Mesothelial cell of epicardium (in vitro differentiated cells): ENCODE results near the gene PHF2. TPM values are rescaled to one million over a fixed set of nuclear protein-coding genes. Genes with fewer than 3 reads are reported as not detected.

Experiments used
- DNase-seq, 2 experiments: peaks; one replicate each; pipeline ENCODE4 v3.0.0; 2021; ENCODE audit warnings: low spot score in 2 of 2; ENCODE audit not compliant: unreplicated experiment in 2 of 2
- H3K27ac Mint-ChIP-seq: 2 replicates; pipeline ENCODE4 v1.8.0; 2021; ENCODE audit warnings: mixed read lengths
- H3K27me3 Mint-ChIP-seq: 2 replicates; pipeline ENCODE4 v1.8.0; 2021; ENCODE audit warnings: low read depth, mixed read lengths
- H3K36me3 Mint-ChIP-seq: 2 replicates; pipeline ENCODE4 v1.8.0; 2021; ENCODE audit warnings: mixed read lengths
- H3K4me1 Mint-ChIP-seq: 2 replicates; pipeline ENCODE4 v1.8.0; 2021; ENCODE audit warnings: mixed read lengths
- H3K4me3 Mint-ChIP-seq: 2 replicates; pipeline ENCODE4 v1.8.0; 2021; ENCODE audit warnings: mild to moderate bottlenecking, moderate library complexity, mixed read lengths
- H3K9me3 Mint-ChIP-seq: 2 replicates; pipeline ENCODE4 v1.8.0; 2021; ENCODE audit warnings: mixed read lengths
- CTCF ChIP-seq: fragments of 200-600 bp; sonication (generic); IDR thresholded peaks from one replicate; pipeline ENCODE4 v1.5.0; 2021; ENCODE audit warnings: antibody characterized with exemption; ENCODE audit not compliant: unreplicated experiment
- total RNA-seq: library from RNA; stranded (reverse); gene quantifications from 3 replicates; pipeline ENCODE4 v1.2.1, GENCODE V29; 2021

The PHF2 gene
- total RNA-seq, 1 donor from 2014 or later, result 37.6 TPM

- no peak for DNase-seq
- Mint-ChIP-seq H3K27ac (peak overlapping the region; percentile 96), H3K27me3 (no peaks in the 10 kb centered on the region), H3K36me3 (peaks cover 26% of the 10 kb centered on the region), H3K4me1 (peaks cover 10% of the 10 kb centered on the region), H3K4me3 (peak overlapping the region; percentile 72), H3K9me3 (peaks cover 13% of the 10 kb centered on the region)
- TF ChIP-seq CTCF, result no peak
Observed at GRCh38 chr9:93567271-93567959, 9.0 kb upstream of the PHF2 start.

GRCh38 chr9:93568169-93568568, 8.2 kb upstream of the PHF2 start:
- Mint-ChIP-seq H3K9me3 (peaks cover 13% of the 10 kb centered on the region), H3K4me1 (peaks cover 10% of the 10 kb centered on the region), H3K27ac (no peak overlapping the region), H3K4me3 (no peak overlapping the region), H3K36me3 (peaks cover 22% of the 10 kb centered on the region), H3K27me3 (no peaks in the 10 kb centered on the region)
- no peak for DNase-seq
- TF ChIP-seq CTCF, result no peak

- no peaks in the 10 kb centered on the region for H3K27me3 Mint-ChIP-seq
- TF ChIP-seq CTCF, result no peak
- H3K36me3 Mint-ChIP-seq, result peaks cover 9% of the 10 kb centered on the region
- H3K4me1 Mint-ChIP-seq, result peaks cover 11% of the 10 kb centered on the region
- no peak overlapping the region for H3K4me3 Mint-ChIP-seq
- H3K9me3 Mint-ChIP-seq, result peaks cover 13% of the 10 kb centered on the region
- no peak overlapping the region for H3K27ac Mint-ChIP-seq
- no peak for DNase-seq
Observed at GRCh38 chr9:93569621-93570174, 6.7 kb upstream of the PHF2 start.

GRCh38 chr9:93572221-93572620, 4.2 kb upstream of the PHF2 start:
- H3K4me1 Mint-ChIP-seq, result peaks cover 13% of the 10 kb centered on the region
- peaks cover 13% of the 10 kb centered on the region for H3K9me3 Mint-ChIP-seq
- peaks cover 9% of the 10 kb centered on the region for H3K36me3 Mint-ChIP-seq
- H3K4me3 Mint-ChIP-seq, result no peak overlapping the region
- H3K27me3 Mint-ChIP-seq, result no peaks in the 10 kb centered on the region
- no peak for TF ChIP-seq CTCF
- DNase-seq, result no peak
- no peak overlapping the region for H3K27ac Mint-ChIP-seq

- Mint-ChIP-seq H3K27ac (no peak overlapping the region), H3K4me1 (peaks cover 11% of the 10 kb centered on the region), H3K9me3 (peaks cover 13% of the 10 kb centered on the region), H3K36me3 (peaks cover 9% of the 10 kb centered on the region), H3K27me3 (no peaks in the 10 kb centered on the region), H3K4me3 (no peak overlapping the region)
- DNase-seq, result no peak
- no peak for TF ChIP-seq CTCF
Observed at GRCh38 chr9:93572636-93573515, 3.5 kb upstream of the PHF2 start.
